ENCODE results near the gene FBF1. TPM values are rescaled to one million over a fixed set of nuclear protein-coding genes. Genes with fewer than 3 reads are reported as not detected.

The FBF1 gene
- polyA plus RNA-seq, 1 donor (not counting 4 experiments of a cell fraction or from before 2014, with no cell fraction given) = 4.3 TPM

DNA sequence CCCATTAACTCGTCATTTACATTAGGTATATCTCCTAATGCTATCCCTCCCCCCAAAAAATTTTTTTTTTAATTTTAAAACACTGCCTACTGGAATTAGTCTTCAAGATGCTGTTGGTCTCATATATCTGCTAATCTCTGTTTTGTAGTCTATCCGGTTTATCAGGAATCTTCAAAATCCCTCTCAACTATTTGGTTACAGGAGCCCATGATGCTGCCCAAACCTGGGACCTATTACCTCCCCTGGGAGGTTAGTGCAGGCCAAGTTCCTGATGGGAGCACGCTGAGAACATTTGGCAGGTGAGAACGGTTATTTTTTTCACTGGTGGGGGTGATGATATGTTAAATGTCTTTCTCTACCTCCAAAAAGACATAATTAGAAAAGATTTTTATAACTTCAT, 45.1 kb upstream of the FBF1 start:
- no peak overlapping the region for H2AFZ ChIP-seq (ENCODE audit: control insufficient read depth, low read length)
- H3K27me3 ChIP-seq (ENCODE audit: control insufficient read depth, extremely low read depth, insufficient read depth, low read length) = no peaks in the 10 kb centered on the region
- no peaks in the 10 kb centered on the region for H4K20me1 ChIP-seq (ENCODE audit: control insufficient read depth, extremely low read depth, insufficient read depth, low read length)
- no peak overlapping the region for H3K9ac ChIP-seq (ENCODE audit: control insufficient read depth, extremely low read depth, insufficient read depth, low read length)
- H3K27ac ChIP-seq (ENCODE audit: control insufficient read depth, insufficient read depth, low read length) = no peak overlapping the region
- dilution Hi-C loops (cut with MboI; ENCODE audit: extremely low pct_ligation_motif_present, low sequenced_read_pairs) = no loop called here
- no peak overlapping the region for H3K4me2 ChIP-seq (ENCODE audit: control insufficient read depth, extremely low read depth, insufficient read depth, low read depth, low read length)
- H3K36me3 ChIP-seq (ENCODE audit: control insufficient read depth in 2 of 2, extremely low read depth in 1 of 2, insufficient read depth in 2 of 2, low read length in 2 of 2) = no peaks in the 10 kb centered on the region
- no peaks in the 10 kb centered on the region for H3K79me2 ChIP-seq (ENCODE audit: control insufficient read depth, insufficient read depth, low read length)
- no peaks in the 10 kb centered on the region for H3K9me3 ChIP-seq (ENCODE audit: control insufficient read depth, low read depth, low read length)
- DNase-seq (ENCODE audit: low read depth, low spot score) = no peak
- TF ChIP-seq, protein P1, sequence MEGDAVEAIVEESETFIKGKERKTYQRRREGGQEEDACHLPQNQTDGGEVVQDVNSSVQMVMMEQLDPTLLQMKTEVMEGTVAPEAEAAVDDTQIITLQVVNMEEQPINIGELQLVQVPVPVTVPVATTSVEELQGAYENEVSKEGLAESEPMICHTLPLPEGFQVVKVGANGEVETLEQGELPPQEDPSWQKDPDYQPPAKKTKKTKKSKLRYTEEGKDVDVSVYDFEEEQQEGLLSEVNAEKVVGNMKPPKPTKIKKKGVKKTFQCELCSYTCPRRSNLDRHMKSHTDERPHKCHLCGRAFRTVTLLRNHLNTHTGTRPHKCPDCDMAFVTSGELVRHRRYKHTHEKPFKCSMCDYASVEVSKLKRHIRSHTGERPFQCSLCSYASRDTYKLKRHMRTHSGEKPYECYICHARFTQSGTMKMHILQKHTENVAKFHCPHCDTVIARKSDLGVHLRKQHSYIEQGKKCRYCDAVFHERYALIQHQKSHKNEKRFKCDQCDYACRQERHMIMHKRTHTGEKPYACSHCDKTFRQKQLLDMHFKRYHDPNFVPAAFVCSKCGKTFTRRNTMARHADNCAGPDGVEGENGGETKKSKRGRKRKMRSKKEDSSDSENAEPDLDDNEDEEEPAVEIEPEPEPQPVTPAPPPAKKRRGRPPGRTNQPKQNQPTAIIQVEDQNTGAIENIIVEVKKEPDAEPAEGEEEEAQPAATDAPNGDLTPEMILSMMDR (optimal IDR thresholded peaks at IDR 0.05 in 1 of 3, IDR thresholded peaks at IDR 0.05 in 1 of 3, conservative IDR thresholded peaks at IDR 0.05 in 1 of 3; ENCODE audit: extremely low read depth in 1 of 3, insufficient read depth in 2 of 3, low read length in 3 of 3) = no peak
- TF ChIP-seq EZH2 (IDR thresholded peaks at IDR 0.05; ENCODE audit: low read length) = no peak
- H3K4me1 ChIP-seq (ENCODE audit: control insufficient read depth, extremely low read depth, insufficient read depth, low read length) = peaks cover 22% of the 10 kb centered on the region
- H3K9me1 ChIP-seq (ENCODE audit: control insufficient read depth, extremely low read depth, insufficient read depth, low read length) = no peaks in the 10 kb centered on the region
- H3K4me3 ChIP-seq (ENCODE audit: control insufficient read depth in 2 of 3, extremely low read depth in 1 of 3, insufficient read depth in 2 of 3, low read depth in 1 of 3, low read length in 3 of 3) = no peak overlapping the region
- FAIRE-seq = no peak

DNA sequence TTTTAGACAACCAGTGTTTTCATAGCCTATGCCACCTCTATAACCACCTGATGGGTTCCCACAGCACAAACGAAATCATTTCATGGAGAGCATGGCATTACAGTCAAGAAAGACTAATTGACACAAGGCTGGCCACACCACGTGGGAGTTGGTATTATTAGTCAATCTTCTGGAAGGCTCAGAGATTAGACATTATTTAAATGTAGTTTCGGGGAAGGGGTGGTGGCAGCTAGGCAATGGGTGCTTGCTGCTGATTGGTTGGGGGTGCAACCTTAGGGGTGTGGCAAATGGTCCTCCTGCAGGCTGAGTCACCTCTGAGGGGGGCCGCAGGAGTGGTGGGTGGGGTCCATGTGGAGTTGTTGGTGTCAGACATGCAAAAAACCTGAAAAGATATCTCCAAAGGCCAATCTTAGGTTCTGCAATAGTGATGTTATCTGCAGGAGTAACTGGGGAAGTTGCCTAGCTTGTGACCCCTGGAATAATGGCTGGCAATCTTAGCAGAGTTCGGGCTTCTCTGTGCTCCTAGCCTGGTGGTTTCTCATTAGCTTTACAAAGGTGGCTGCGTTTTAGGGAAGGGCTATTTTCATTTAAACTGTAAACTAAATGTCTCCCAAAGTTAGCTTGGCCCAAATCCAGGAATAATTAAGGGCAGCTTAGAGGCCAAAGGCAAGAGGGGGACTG, 42.8 kb upstream of the FBF1 start:
- Histone ChIP-seq H3K27ac (ENCODE audit: control insufficient read depth, insufficient read depth, low read length) (peak overlapping the region; percentile 35), H3K9me3 (ENCODE audit: control insufficient read depth, low read depth, low read length) (no peaks in the 10 kb centered on the region), H4K20me1 (ENCODE audit: control insufficient read depth, extremely low read depth, insufficient read depth, low read length) (no peaks in the 10 kb centered on the region), H3K36me3 (ENCODE audit: control insufficient read depth in 2 of 2, extremely low read depth in 1 of 2, insufficient read depth in 2 of 2, low read length in 2 of 2) (no peaks in the 10 kb centered on the region), H3K79me2 (ENCODE audit: control insufficient read depth, insufficient read depth, low read length) (peaks cover under 1% of the 10 kb centered on the region), H3K27me3 (ENCODE audit: control insufficient read depth, extremely low read depth, insufficient read depth, low read length) (no peaks in the 10 kb centered on the region), H3K4me2 (ENCODE audit: control insufficient read depth, extremely low read depth, insufficient read depth, low read depth, low read length) (peak overlapping the region; percentile 37), H3K4me3 (ENCODE audit: control insufficient read depth in 2 of 3, extremely low read depth in 1 of 3, insufficient read depth in 2 of 3, low read depth in 1 of 3, low read length in 3 of 3) (no peak overlapping the region), H2AFZ (ENCODE audit: control insufficient read depth, low read length) (peak overlapping the region; percentile 36), H3K4me1 (ENCODE audit: control insufficient read depth, extremely low read depth, insufficient read depth, low read length) (peaks cover 25% of the 10 kb centered on the region), H3K9ac (ENCODE audit: control insufficient read depth, extremely low read depth, insufficient read depth, low read length) (no peak overlapping the region), H3K9me1 (ENCODE audit: control insufficient read depth, extremely low read depth, insufficient read depth, low read length) (no peaks in the 10 kb centered on the region)
- TF ChIP-seq, protein P1 (optimal IDR thresholded peaks at IDR 0.05 in 1 of 3, IDR thresholded peaks at IDR 0.05 in 1 of 3, conservative IDR thresholded peaks at IDR 0.05 in 1 of 3; ENCODE audit: extremely low read depth in 1 of 3, insufficient read depth in 2 of 3, low read length in 3 of 3) = no peak
- no peak for TF ChIP-seq EZH2 (IDR thresholded peaks at IDR 0.05; ENCODE audit: low read length)
- DNase-seq (ENCODE audit: low read depth, low spot score) = no peak
- FAIRE-seq = no peak
- dilution Hi-C loops (cut with MboI; ENCODE audit: extremely low pct_ligation_motif_present, low sequenced_read_pairs) = no loop called here

Measured in keratinocyte (primary cell).